Measurements from ENCODE around the gene SLC6A11. TPM values are rescaled to one million over a fixed set of nuclear protein-coding genes. Genes with fewer than 3 reads are reported as not detected.

The SLC6A11 gene
- total and polyA plus RNA-seq, 9 of the 15 experiments (the other 6 are each of a cell fraction or from before 2014, with no cell fraction given) = 0.04 TPM; not detected in 8

GRCh38 chr3:10808130-10808735 is 7.8 kb upstream of the SLC6A11 start:
- no peak overlapping the region for H3K4me3 ChIP-seq
- in situ Hi-C loops (cut with MboI) = no loop called here
- H3K36me3 ChIP-seq (ENCODE audit: control insufficient read depth, insufficient read depth, low read length) = no peaks in the 10 kb centered on the region
- no peaks in the 10 kb centered on the region for H3K79me2 ChIP-seq (ENCODE audit: control insufficient read depth, insufficient read depth, low read length)
- H3K4me2 ChIP-seq (ENCODE audit: insufficient read depth, low read length) = no peak overlapping the region
- intact Hi-C loops (cut with micrococcal nuclease) = no loop called here
- H3K9ac ChIP-seq (ENCODE audit: insufficient read depth in 1 of 2, low read depth in 2 of 2, low read length in 2 of 2) = no peak overlapping the region
- ATAC-seq (no peak), DNase-seq (ENCODE audit: extremely low read depth in 1 of 4, low spot score in 3 of 4) (no peak), FAIRE-seq (no peak)
- WGBS (ENCODE audit: insufficient coverage, low coverage, missing lambda C conversion rate) = 0% methylated on average over 1 of the region's 1 CpG
- H3K27ac ChIP-seq (ENCODE audit: extremely low read depth, low read depth, low read length) = no peak overlapping the region
- H2AFZ ChIP-seq (ENCODE audit: low read depth, low read length) = no peak overlapping the region
- H3K4me1 ChIP-seq (replicated peaks in 1 of 2; ENCODE audit: control insufficient read depth in 2 of 2, insufficient read depth in 2 of 2, low read length in 2 of 2) = no peaks in the 10 kb centered on the region
- no peaks in the 10 kb centered on the region for H3K9me3 ChIP-seq (replicated peaks; ENCODE audit: control insufficient read depth, insufficient read depth, low read depth, low read length)
- ChIA-PET POLR2A (interaction anchor here (0.6 kb wide), 1 partner anchor 235 kb away, joined by 3 read pairs; no protein-coding TSS in a partner anchor), CTCF (ENCODE audit: low intra/inter-chr PET ratio) (no interaction called here)
- TF ChIP-seq SRSF7 (optimal IDR thresholded peaks at IDR 0.05; ENCODE audit: low read depth, low read length) (no peak), ZNF766 (CRISPR knock-in tag; conservative IDR thresholded peaks at IDR 0.05) (no peak), MCM7 (IDR thresholded peaks at IDR 0.05) (no peak), LEF1 (IDR thresholded peaks at IDR 0.05) (no peak), ZNF551 (CRISPR knock-in tag; IDR thresholded peaks at IDR 0.05) (no peak), JUN (IDR thresholded peaks at IDR 0.05; ENCODE audit: borderline replicate concordance, low read depth, low read length) (no peak), JUN (CRISPR knock-in tag; IDR thresholded peaks at IDR 0.05; ENCODE audit: borderline replicate concordance) (no peak), ZNF217 (CRISPR knock-in tag; IDR thresholded peaks at IDR 0.05) (no peak), NFE2 (IDR thresholded peaks at IDR 0.05; ENCODE audit: low read depth) (no peak), HMG20A (CRISPR knock-in tag; conservative IDR thresholded peaks at IDR 0.05) (no peak), CSDE1 (IDR thresholded peaks at IDR 0.05) (no peak)
- H4K20me1 ChIP-seq (replicated peaks; ENCODE audit: control insufficient read depth, insufficient read depth, low read length) = no peaks in the 10 kb centered on the region
- H3K9me1 ChIP-seq (ENCODE audit: control insufficient read depth, insufficient read depth, low read length) = no peaks in the 10 kb centered on the region
- BruUV-seq (replicated peaks) = no TSS peak
- H3K27me3 ChIP-seq (ENCODE audit: control insufficient read depth in 2 of 2, insufficient read depth in 2 of 2, low read length in 2 of 2) = no peaks in the 10 kb centered on the region

Data from K562 (cell line).